ENCODE measurements around the gene WBP11. TPM values are rescaled to one million over a fixed set of nuclear protein-coding genes. Genes with fewer than 3 reads are reported as not detected.

WBP11 gene
- total and polyA plus RNA-seq, 5 donors = 19.3 to 63.7 (median 53.2) TPM

DNA sequence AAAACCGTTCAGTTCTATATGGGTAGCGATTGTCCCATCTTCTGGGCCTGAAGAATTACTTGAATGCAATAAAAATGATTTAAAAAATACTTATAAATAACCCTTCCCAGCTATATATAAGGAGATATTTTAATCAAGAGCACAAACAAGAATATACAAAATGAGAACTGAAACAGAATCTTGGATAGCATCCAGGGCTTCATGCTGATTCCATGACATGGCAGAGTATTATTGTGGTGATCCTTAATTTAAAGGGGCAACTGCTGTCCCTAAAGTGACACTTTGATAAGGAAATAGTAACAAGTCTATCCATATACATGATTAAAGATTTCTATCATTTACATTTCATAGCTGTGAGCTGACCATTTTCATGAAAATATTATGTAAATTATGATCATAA is 18.8 kb downstream of the WBP11 start:
- no peak for DNase-seq
- WGBS = 92% methylated on average over 2 of the region's 2 CpGs
- no peak for ATAC-seq
- H3K4me3 ChIP-seq (ENCODE audit: low read length) = no peak overlapping the region
- H3K9me3 ChIP-seq (ENCODE audit: control insufficient read depth, low read length) = no peaks in the 10 kb centered on the region
- H3K27me3 ChIP-seq (ENCODE audit: control insufficient read depth, insufficient read depth) = no peaks in the 10 kb centered on the region
- H3K4me1 ChIP-seq (ENCODE audit: control insufficient read depth, insufficient read depth, low read length) = no peaks in the 10 kb centered on the region
- intact Hi-C loops (cut with DNase I) = no loop called here
- no peak overlapping the region for H3K27ac ChIP-seq (ENCODE audit: low read length)

GRCh38 chr12:14782756-14783155 is 20.5 kb downstream of the WBP11 start:
- Histone ChIP-seq H3K27ac (ENCODE audit: low read length) (no peak overlapping the region), H3K27me3 (ENCODE audit: control insufficient read depth, insufficient read depth) (no peaks in the 10 kb centered on the region), H3K9me3 (ENCODE audit: control insufficient read depth, low read length) (no peaks in the 10 kb centered on the region), H3K4me1 (ENCODE audit: control insufficient read depth, insufficient read depth, low read length) (no peaks in the 10 kb centered on the region), H3K4me3 (ENCODE audit: low read length) (no peak overlapping the region)
- no peak for ATAC-seq
- intact Hi-C loops (cut with DNase I) = no loop called here
- DNase-seq = no peak

DNA sequence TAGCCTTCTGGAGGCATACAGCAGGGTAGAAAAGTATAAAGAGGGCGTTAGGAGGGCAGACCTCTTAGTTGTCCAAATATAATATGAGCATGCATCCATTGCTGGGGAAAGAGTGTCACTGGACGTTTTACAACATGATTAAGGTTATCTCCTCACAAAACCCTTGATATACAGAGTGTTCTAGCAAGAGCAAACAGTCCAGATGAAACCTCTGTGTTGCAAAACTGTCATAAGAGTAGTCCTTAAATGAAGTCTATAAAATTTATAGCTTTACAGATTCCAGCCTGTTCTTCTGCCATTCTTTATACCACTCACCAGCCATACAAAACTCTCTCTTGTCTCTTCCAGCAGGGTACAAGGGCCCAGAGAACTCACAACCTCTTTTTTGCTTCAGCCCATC is 21.7 kb downstream of the WBP11 start:
- no peaks in the 10 kb centered on the region for H3K27me3 ChIP-seq (ENCODE audit: control insufficient read depth, insufficient read depth)
- H3K4me3 ChIP-seq (ENCODE audit: low read length) = no peak overlapping the region
- 59% methylated on average over 2 of the region's 2 CpGs for WGBS
- ATAC-seq = no peak
- DNase-seq = no peak
- H3K9me3 ChIP-seq (ENCODE audit: control insufficient read depth, low read length) = no peaks in the 10 kb centered on the region
- intact Hi-C loops (cut with DNase I) = no loop called here
- no peaks in the 10 kb centered on the region for H3K4me1 ChIP-seq (ENCODE audit: control insufficient read depth, insufficient read depth, low read length)
- H3K27ac ChIP-seq (ENCODE audit: low read length) = no peak overlapping the region

DNA sequence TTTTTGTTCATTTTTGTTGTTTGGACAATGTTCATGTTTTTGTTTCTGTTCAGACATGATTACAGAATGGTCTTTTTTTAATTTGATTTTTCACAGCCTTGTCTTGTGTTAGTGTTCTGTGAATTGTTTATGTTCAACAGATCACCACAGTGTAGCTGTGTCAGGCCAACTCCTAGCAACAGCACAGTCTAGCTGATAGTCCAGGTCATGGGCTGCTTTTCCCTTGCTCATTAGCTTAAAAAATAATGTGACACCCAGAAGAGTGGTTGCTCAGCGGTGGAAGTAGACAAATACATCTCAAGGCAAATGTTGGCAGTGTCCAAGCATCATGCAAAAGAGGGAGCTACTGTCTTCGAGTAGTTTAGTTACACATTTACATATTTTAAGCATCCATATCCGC is 22.4 kb downstream of the WBP11 start:
- Histone ChIP-seq H3K27ac (ENCODE audit: low read length) (no peak overlapping the region), H3K27me3 (ENCODE audit: control insufficient read depth, insufficient read depth) (no peaks in the 10 kb centered on the region), H3K9me3 (ENCODE audit: control insufficient read depth, low read length) (no peaks in the 10 kb centered on the region), H3K4me3 (ENCODE audit: low read length) (no peak overlapping the region), H3K4me1 (ENCODE audit: control insufficient read depth, insufficient read depth, low read length) (no peaks in the 10 kb centered on the region)
- no peak for ATAC-seq
- no peak for DNase-seq
- WGBS = 84% methylated on average over 3 of the region's 3 CpGs
- intact Hi-C loops (cut with DNase I) = no loop called here

GRCh38 chr12:14779834-14780233 is 23.4 kb downstream of the WBP11 start:
- 88% methylated on average over 2 of the region's 2 CpGs for WGBS
- Histone ChIP-seq H3K4me1 (ENCODE audit: control insufficient read depth, insufficient read depth, low read length) (no peaks in the 10 kb centered on the region), H3K27me3 (ENCODE audit: control insufficient read depth, insufficient read depth) (no peaks in the 10 kb centered on the region), H3K27ac (ENCODE audit: low read length) (no peak overlapping the region), H3K4me3 (ENCODE audit: low read length) (no peak overlapping the region), H3K9me3 (ENCODE audit: control insufficient read depth, low read length) (no peaks in the 10 kb centered on the region)
- ATAC-seq (no peak), DNase-seq (no peak)
- intact Hi-C loops (cut with DNase I) = loop anchor here in 1 of 4 donors (10.0 kb wide), 1 partner anchor 65 kb away; the partner anchor contains the start of gene ART4

DNA sequence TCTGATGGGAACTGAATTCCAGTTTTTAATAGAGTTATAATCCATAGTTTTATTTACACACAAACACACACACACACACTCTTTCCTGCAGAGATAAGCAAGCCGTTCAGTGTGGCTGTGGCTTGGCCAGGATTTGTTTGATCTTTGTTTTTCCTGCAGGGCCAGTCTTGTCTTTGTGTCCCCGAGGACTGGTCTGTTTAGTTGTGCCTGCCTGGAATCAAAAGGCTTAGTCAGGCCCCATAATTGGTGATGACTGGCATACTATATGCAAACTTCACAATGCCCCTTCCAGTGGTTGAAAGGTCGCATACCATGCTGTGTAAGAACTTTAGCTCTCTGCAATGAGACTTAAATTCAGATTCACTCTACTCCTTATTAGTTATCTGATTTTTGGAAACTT is 26.0 kb downstream of the WBP11 start:
- Histone ChIP-seq H3K9me3 (ENCODE audit: control insufficient read depth, low read length) (no peaks in the 10 kb centered on the region), H3K27ac (ENCODE audit: low read length) (no peak overlapping the region), H3K27me3 (ENCODE audit: control insufficient read depth, insufficient read depth) (no peaks in the 10 kb centered on the region), H3K4me1 (ENCODE audit: control insufficient read depth, insufficient read depth, low read length) (no peaks in the 10 kb centered on the region), H3K4me3 (ENCODE audit: low read length) (no peak overlapping the region)
- ATAC-seq (no peak), DNase-seq (no peak)
- WGBS = 46% methylated on average over 3 of the region's 3 CpGs
- intact Hi-C loops (cut with DNase I) = loop anchor here in 1 of 4 donors (10.0 kb wide), 1 partner anchor 68 kb away; the partner anchor contains the start of gene ART4

- intact Hi-C loops (cut with DNase I) = loop anchor here in 1 of 4 donors (10.0 kb wide), 1 partner anchor 68 kb away; the partner anchor contains the start of gene ART4
- H3K4me3 ChIP-seq (ENCODE audit: low read length) = peak overlapping the region; percentile 57
- DNase-seq (no peak), ATAC-seq (no peak)
- H3K27me3 ChIP-seq (ENCODE audit: control insufficient read depth, insufficient read depth) = no peaks in the 10 kb centered on the region
- peak overlapping the region; percentile 65 for H3K27ac ChIP-seq (ENCODE audit: low read length)
- H3K4me1 ChIP-seq (ENCODE audit: control insufficient read depth, insufficient read depth, low read length) = no peaks in the 10 kb centered on the region
- H3K9me3 ChIP-seq (ENCODE audit: control insufficient read depth, low read length) = no peaks in the 10 kb centered on the region
- whole genome bisulfite sequencing = 67% methylated on average over 5 of the region's 5 CpGs
These were observed 26.9 kb downstream of the WBP11 start for GRCh38 chr12:14776236-14776961.

DNA sequence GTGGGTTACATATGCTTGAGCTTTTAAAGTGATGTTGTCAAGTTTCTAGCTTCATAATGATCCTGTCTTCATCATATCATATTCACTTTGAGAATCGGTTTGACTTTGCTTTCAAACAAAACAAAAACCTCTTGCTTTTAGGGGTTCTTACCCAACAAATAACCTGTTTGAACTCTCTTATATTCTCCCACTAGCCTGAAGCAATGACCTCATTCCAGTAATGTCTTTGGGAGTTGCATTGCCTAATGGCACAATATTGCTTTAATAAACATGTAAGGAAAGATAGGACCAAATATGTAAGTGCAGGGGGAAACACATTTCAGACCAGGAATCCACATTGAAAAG is 27.7 kb downstream of the WBP11 start:
- Histone ChIP-seq H3K4me3 (ENCODE audit: low read length) (peak overlapping the region; percentile 57), H3K4me1 (ENCODE audit: control insufficient read depth, insufficient read depth, low read length) (no peaks in the 10 kb centered on the region), H3K27me3 (ENCODE audit: control insufficient read depth, insufficient read depth) (no peaks in the 10 kb centered on the region), H3K27ac (ENCODE audit: low read length) (no peak overlapping the region), H3K9me3 (ENCODE audit: control insufficient read depth, low read length) (no peaks in the 10 kb centered on the region)
- intact Hi-C loops (cut with DNase I) = loop anchor here in 1 of 4 donors (10.0 kb wide), 1 partner anchor 69 kb away; the partner anchor contains the start of gene ART4
- DNase-seq (no peak), ATAC-seq (no peak)
- WGBS = 37% methylated on average over 1 of the region's 1 CpG

DNA sequence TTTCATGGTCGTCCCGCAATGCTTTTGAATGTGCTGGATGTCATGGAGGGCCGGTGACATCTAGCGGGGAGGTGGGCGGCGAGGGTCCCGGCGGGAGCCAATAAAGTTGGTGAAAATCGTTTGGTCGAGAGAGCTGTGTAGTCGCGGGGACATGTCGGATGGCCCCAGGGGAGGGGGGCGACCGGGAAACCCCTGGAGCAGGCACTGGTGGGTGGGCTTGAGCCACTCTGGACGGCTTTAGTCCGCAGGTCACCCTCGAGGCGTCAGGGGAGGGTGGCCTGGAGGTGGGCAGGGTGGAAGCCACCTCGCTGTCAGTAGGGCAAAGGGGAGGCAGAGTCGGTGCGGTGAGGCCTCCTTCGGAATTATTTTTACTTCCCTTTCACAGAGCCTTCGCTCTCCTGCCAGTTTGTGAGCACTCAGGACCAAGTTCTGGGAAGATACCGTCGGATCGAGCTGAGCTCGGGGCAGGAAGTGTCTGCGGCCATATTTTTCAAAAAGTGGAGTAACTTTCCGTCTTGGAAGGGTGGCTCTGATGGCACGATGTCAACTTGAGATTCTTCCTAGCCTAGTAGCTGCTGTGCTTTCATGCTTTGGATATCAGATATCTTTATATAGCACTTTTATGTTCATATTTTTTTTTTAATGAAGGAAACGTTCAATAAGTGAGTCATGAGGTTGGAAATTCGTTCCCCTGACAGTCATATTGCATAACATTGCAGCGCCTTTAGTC is 28.2 kb downstream of the WBP11 start:
- peak; percentile 47 to 50 for ATAC-seq
- H3K4me1 ChIP-seq (ENCODE audit: control insufficient read depth, insufficient read depth, low read length) = no peaks in the 10 kb centered on the region
- no peaks in the 10 kb centered on the region for H3K9me3 ChIP-seq (ENCODE audit: control insufficient read depth, low read length)
- peak overlapping the region; percentile 57 for H3K4me3 ChIP-seq (ENCODE audit: low read length)
- intact Hi-C loops (cut with DNase I) = loop anchor here in 1 of 4 donors (10.0 kb wide), 1 partner anchor 70 kb away; the partner anchor contains the start of gene ART4
- 5% methylated on average over 34 of the region's 34 CpGs for WGBS
- peak; percentile 55 to 80 (median 78) for DNase-seq
- peak overlapping the region; percentile 84 for H3K27ac ChIP-seq (ENCODE audit: low read length)
- no peaks in the 10 kb centered on the region for H3K27me3 ChIP-seq (ENCODE audit: control insufficient read depth, insufficient read depth)

GRCh38 chr12:14774074-14774905 is 29.0 kb downstream of the WBP11 start:
- DNase-seq = peak; percentile 95 to 98 (median 97)
- intact Hi-C loops (cut with DNase I) = loop anchor here in 1 of 4 donors (10.0 kb wide), 1 partner anchor 71 kb away; the partner anchor contains the start of gene ART4
- no peaks in the 10 kb centered on the region for H3K4me1 ChIP-seq (ENCODE audit: control insufficient read depth, insufficient read depth, low read length)

More at GRCh38 chr12:14774074-14774905, 29.0 kb downstream of the WBP11 start:
- under 1% methylated on average over 67 of the region's 67 CpGs for WGBS
- H3K27ac ChIP-seq (ENCODE audit: low read length) = peak overlapping the region; percentile 84
- H3K9me3 ChIP-seq (ENCODE audit: control insufficient read depth, low read length) = no peaks in the 10 kb centered on the region
- no peaks in the 10 kb centered on the region for H3K27me3 ChIP-seq (ENCODE audit: control insufficient read depth, insufficient read depth)
- H3K4me3 ChIP-seq (ENCODE audit: low read length) = peak overlapping the region; percentile 57
- peak; percentile 90 to 91 for ATAC-seq

Data from right cardiac atrium (tissue), 5 donors.